ENCODE measurements around the gene SEMA5A. TPM values are rescaled to one million over a fixed set of nuclear protein-coding genes. Genes with fewer than 3 reads are reported as not detected.

Gene SEMA5A
- total and polyA plus RNA-seq, 2 of the 13 experiments (the other 11 are each of a cell fraction or from before 2014, with no cell fraction given): 0.01 TPM; not detected in 1

- no TSS peak for BruUV-seq (replicated peaks)
- Histone ChIP-seq H3K9me3 (ENCODE audit: low read length) (no peaks in the 10 kb centered on the region), H3K36me3 (replicated peaks in 1 of 2; ENCODE audit: control insufficient read depth in 1 of 2, insufficient read depth in 2 of 2, low read length in 2 of 2) (no peaks in the 10 kb centered on the region), H2AFZ (ENCODE audit: low read length) (no peak overlapping the region), H3K4me2 (ENCODE audit: low read depth, low read length) (no peak overlapping the region), H3K4me1 (ENCODE audit: insufficient read depth, low read length) (no peaks in the 10 kb centered on the region), H3K27ac (ENCODE audit: extremely low read length, insufficient read depth, low read length) (no peak overlapping the region), H3K27me3 (ENCODE audit: control insufficient read depth in 1 of 2, insufficient read depth in 2 of 2, low read length in 2 of 2) (no peaks in the 10 kb centered on the region), H4K20me1 (ENCODE audit: insufficient read depth, low read length) (no peaks in the 10 kb centered on the region), H3K9ac (ENCODE audit: insufficient read depth, low read depth, low read length) (no peak overlapping the region), H3K4me3 (replicated peaks in 1 of 3; ENCODE audit: insufficient read depth in 1 of 3, low read depth in 2 of 3, low read length in 3 of 3) (no peak overlapping the region), H3K79me2 (ENCODE audit: insufficient read depth, low read length) (no peaks in the 10 kb centered on the region)
- ChIA-PET POLR2A (no interaction called here), CTCF (ENCODE audit: low intra/inter-chr PET ratio, low total read pairs) (no interaction called here)
- intact Hi-C loops (cut with micrococcal nuclease; ENCODE audit: unreplicated experiment) (no loop called here), in situ Hi-C loops (cut with HindIII; ENCODE audit: extremely low pct_ligation_motif_present, low pct_unique_long_range_greater_than_20kb) (no loop called here)
- WGBS (ENCODE audit: low lambda C conversion rate): 0% methylated on average over 2 of the region's 2 CpGs
- ATAC-seq (no peak), DNase-seq (ENCODE audit: low spot score) (no peak), FAIRE-seq (no peak)
- TF ChIP-seq ARNT (IDR thresholded peaks at IDR 0.05) (no peak), LRRFIP1 (CRISPR knock-in tag; conservative IDR thresholded peaks at IDR 0.05) (no peak), KAT7 (CRISPR knock-in tag; IDR thresholded peaks at IDR 0.05; ENCODE audit: borderline replicate concordance) (no peak), ZNF800 (CRISPR knock-in tag; IDR thresholded peaks at IDR 0.05) (no peak), KLF11 (CRISPR knock-in tag; IDR thresholded peaks at IDR 0.05) (no peak), DMAP1 (CRISPR knock-in tag; IDR thresholded peaks at IDR 0.05) (no peak), ZBTB44 (CRISPR knock-in tag; IDR thresholded peaks at IDR 0.05) (no peak), ZNF552 (CRISPR knock-in tag; IDR thresholded peaks at IDR 0.05; ENCODE audit: borderline replicate concordance) (no peak), FOXA3 (CRISPR knock-in tag; IDR thresholded peaks at IDR 0.05) (no peak), ZNF274 (CRISPR knock-in tag; IDR thresholded peaks at IDR 0.05) (no peak), ZNF512B (CRISPR knock-in tag; IDR thresholded peaks at IDR 0.05; ENCODE audit: borderline replicate concordance) (no peak), FOSL2 (CRISPR knock-in tag; IDR thresholded peaks at IDR 0.05) (no peak), SNAPC2 (CRISPR knock-in tag; IDR thresholded peaks at IDR 0.05) (no peak), BCL3 (CRISPR knock-in tag; IDR thresholded peaks at IDR 0.05) (no peak)
Observed at GRCh38 chr5:9395706-9396105, 150.2 kb downstream of the SEMA5A start.
